Right cardiac atrium (tissue), 5 donors: Measurements from ENCODE around the gene GULP1. TPM values are rescaled to one million over a fixed set of nuclear protein-coding genes. Genes with fewer than 3 reads are reported as not detected.
A peak's percentile ranks its signal among the peaks of the same experiment; 100 is the strongest.

Experiments used
- ATAC-seq, 2 donors: fragments of 200-7000 bp; cut with Tn5 transposase; one replicate each; pipeline versions ENCODE4 v1.8.0 to v1.9.1; 2020; ENCODE audit warnings: moderate library complexity in 2 of 2, mild to moderate bottlenecking in 1 of 2
- DNase-seq, 3 donors: peaks; one replicate each; pipeline ENCODE4 v3.0.0-alpha.2; 2020
- H3K27ac ChIP-seq: one replicate; pipeline ENCODE4 v1.5.1; 2013; ENCODE audit warnings: mild to moderate bottlenecking, low read length, control low read depth, moderate library complexity
- H3K27me3 ChIP-seq: one replicate; pipeline ENCODE4 v1.6.1; 2013; ENCODE audit not compliant: control insufficient read depth, insufficient read depth
- H3K4me1 ChIP-seq: one replicate; pipeline ENCODE4 v1.6.1; 2013; ENCODE audit warnings: low read length; ENCODE audit not compliant: control insufficient read depth, insufficient read depth
- H3K4me3 ChIP-seq: one replicate; pipeline ENCODE4 v1.5.1; 2013; ENCODE audit warnings: low read length, control low read depth
- H3K9me3 ChIP-seq: one replicate; pipeline ENCODE4 v1.6.1; 2013; ENCODE audit warnings: low read length; ENCODE audit not compliant: control insufficient read depth
- WGBS: extraction: QIAGEN DNeasy Blood & Tissue Kit; methylation state at CpG from one replicate; pipeline ENCODE4 v1.1.7; 2013; 5-methylcytosine and 5-hydroxymethylcytosine counted together
- intact Hi-C, 4 donors: fragments of 100-400 bp; cut with DNase I; formaldehyde crosslinking; loops; one replicate each; pipeline versions ENCODE4 v1.11.0 to v1.14.0; 2022 to 2023
- long read RNA-seq, 4 donors: library from polyadenylated mRNA; unstranded; transcript quantifications; one replicate each; pipeline ENCODE4 v2.0.0, GENCODE V29; 2020 to 2021
- polyA plus RNA-seq: library from polyadenylated mRNA; stranded (reverse); fragments of 200-250 nt; gene quantifications from one replicate; pipeline ENCODE4 v1.2.3, GENCODE V29; 2013
- total RNA-seq, 4 donors: library from RNA; stranded (reverse); fragmentation: NEBNext Ultra II Directional; extraction: Animal tissue kit (Norgen Biotek cat#: 25700); gene quantifications; one replicate each; pipeline ENCODE4 v1.2.1, GENCODE V29; 2021
- donor health status: healthy with polysubstance abuse.
- donor health status: DM: no; HTN: yes; CAD: no.
- donor health status: DM: no; HTN: no; CAD: no.
- donor health status: DM: no; HTN: yes; CAD: no; lungs with severe emphysema.
- donor health status: DM: yes; HTN: yes; CAD: no.

The GULP1 gene
- total RNA-seq (10 to 100 TPM in 3 of 4 donors, 1 to 10 TPM in 1; 8.7 to 14.4 (median 12.0) TPM), polyA plus RNA-seq (3.5 TPM)
- long read RNA-seq, donor 1, transcript GULP1-206 (12 exons, 1,376 nt), result major isoform, 5 of 15 reads
- long read RNA-seq, donor 1, partial matches to known transcripts, result 1 of 15 reads
- long read RNA-seq, donor 1, other reads (novel, unspliced or antisense), result 9 of 15 reads
- long read RNA-seq, donor 2, partial matches to known transcripts, result 0 of 7 reads
- long read RNA-seq, donor 2, other reads (novel, unspliced or antisense), result 2 of 7 reads
- long read RNA-seq, donor 3, transcript GULP1-206 (12 exons, 1,376 nt), result major isoform, 22 of 68 reads
- long read RNA-seq, donor 3, transcript GULP1-201 (12 exons, 3,347 nt), result minor isoform, 11 of 68 reads
- long read RNA-seq, donor 3, partial matches to known transcripts, result 2 of 68 reads
- long read RNA-seq, donor 3, other reads (novel, unspliced or antisense), result 33 of 68 reads
- long read RNA-seq, donor 4, partial matches to known transcripts, result 0 of 7 reads
- long read RNA-seq, donor 4, other reads (novel, unspliced or antisense), result 5 of 7 reads

GRCh38 chr2:188291617-188292347, at the start of gene GULP1:
TSS of gene GULP1 (plus strand) at chr2:188291874. CDS start at chr2:188477703, 185,829 bp downstream.
- WGBS, result under 1% methylated on average over 61 of the region's 61 CpGs
- H3K4me1 ChIP-seq, result no peaks in the 10 kb centered on the region
- peak within 1 kb of the TSS; percentile 62 for H3K4me3 ChIP-seq
- DNase-seq (peak; percentile 83 to 92 (median 91)), ATAC-seq (peak; percentile 92)
- no peaks in the 10 kb centered on the region for H3K9me3 ChIP-seq
- peak within 1 kb of the TSS; percentile 65 for H3K27ac ChIP-seq
- no peaks in the 10 kb centered on the region for H3K27me3 ChIP-seq
- intact Hi-C loops, result no loop called here

- Histone ChIP-seq H3K4me1 (no peaks in the 10 kb centered on the region), H3K4me3 (no peak overlapping the region), H3K27me3 (no peaks in the 10 kb centered on the region), H3K27ac (no peak overlapping the region), H3K9me3 (no peaks in the 10 kb centered on the region)
- intact Hi-C loops, result no loop called here
- no peak for DNase-seq
- no peak for ATAC-seq
- 94% methylated on average over 1 of the region's 1 CpG for WGBS
Measured at GRCh38 chr2:188243381-188243780, 48.3 kb upstream of the GULP1 start.

- H3K27me3 ChIP-seq, result no peaks in the 10 kb centered on the region
- DNase-seq (no peak), ATAC-seq (no peak)
- H3K27ac ChIP-seq, result no peak overlapping the region
- no peaks in the 10 kb centered on the region for H3K9me3 ChIP-seq
- H3K4me1 ChIP-seq, result no peaks in the 10 kb centered on the region
- intact Hi-C loops, result no loop called here
- H3K4me3 ChIP-seq, result no peak overlapping the region
- WGBS, result 81% methylated on average over 3 of the region's 3 CpGs
Measured at GRCh38 chr2:188244383-188244782, 47.3 kb upstream of the GULP1 start.

GRCh38 chr2:188245230-188245629, 46.4 kb upstream of the GULP1 start:
- Histone ChIP-seq H3K4me1 (no peaks in the 10 kb centered on the region), H3K4me3 (no peak overlapping the region), H3K27ac (no peak overlapping the region), H3K9me3 (no peaks in the 10 kb centered on the region), H3K27me3 (no peaks in the 10 kb centered on the region)
- WGBS, result 93% methylated on average over 5 of the region's 5 CpGs
- DNase-seq (no peak), ATAC-seq (no peak)
- intact Hi-C loops, result no loop called here

- 85% methylated on average over 2 of the region's 2 CpGs for WGBS
- intact Hi-C loops, result no loop called here
- Histone ChIP-seq H3K4me1 (no peaks in the 10 kb centered on the region), H3K9me3 (no peaks in the 10 kb centered on the region), H3K27ac (no peak overlapping the region), H3K27me3 (no peaks in the 10 kb centered on the region), H3K4me3 (no peak overlapping the region)
- no peak for DNase-seq
- ATAC-seq, result no peak
Measured at GRCh38 chr2:188248513-188248912, 43.2 kb upstream of the GULP1 start.

- intact Hi-C loops, result no loop called here
- ATAC-seq, result no peak
- no peaks in the 10 kb centered on the region for H3K27me3 ChIP-seq
- no peaks in the 10 kb centered on the region for H3K4me1 ChIP-seq
- no peak overlapping the region for H3K27ac ChIP-seq
- DNase-seq, result no peak
- no peak overlapping the region for H3K4me3 ChIP-seq
- H3K9me3 ChIP-seq, result no peaks in the 10 kb centered on the region
- 62% methylated on average over 1 of the region's 1 CpG for WGBS
Measured at GRCh38 chr2:188251034-188251433, 40.6 kb upstream of the GULP1 start.

- intact Hi-C loops, result no loop called here
- H3K4me1 ChIP-seq, result no peaks in the 10 kb centered on the region
- ATAC-seq (no peak), DNase-seq (no peak)
- H3K27ac ChIP-seq, result no peak overlapping the region
- no peak overlapping the region for H3K4me3 ChIP-seq
- H3K9me3 ChIP-seq, result no peaks in the 10 kb centered on the region
- no peaks in the 10 kb centered on the region for H3K27me3 ChIP-seq
Measured at GRCh38 chr2:188256420-188256819, 35.3 kb upstream of the GULP1 start.

GRCh38 chr2:188265315-188265714, 26.4 kb upstream of the GULP1 start:
- intact Hi-C loops, result no loop called here
- ATAC-seq, result no peak
- 91% methylated on average over 2 of the region's 2 CpGs for WGBS
- no peak for DNase-seq
- no peaks in the 10 kb centered on the region for H3K9me3 ChIP-seq
- H3K4me1 ChIP-seq, result no peaks in the 10 kb centered on the region
- no peak overlapping the region for H3K4me3 ChIP-seq
- no peak overlapping the region for H3K27ac ChIP-seq
- no peaks in the 10 kb centered on the region for H3K27me3 ChIP-seq

GRCh38 chr2:188267776-188268175, 23.9 kb upstream of the GULP1 start:
- Histone ChIP-seq H3K27me3 (no peaks in the 10 kb centered on the region), H3K27ac (no peak overlapping the region), H3K9me3 (no peaks in the 10 kb centered on the region), H3K4me3 (no peak overlapping the region), H3K4me1 (no peaks in the 10 kb centered on the region)
- DNase-seq (no peak), ATAC-seq (no peak)
- intact Hi-C loops, result no loop called here
- 91% methylated on average over 2 of the region's 2 CpGs for WGBS

GRCh38 chr2:188269004-188269403, 22.7 kb upstream of the GULP1 start:
- no peaks in the 10 kb centered on the region for H3K9me3 ChIP-seq
- intact Hi-C loops, result no loop called here
- H3K27ac ChIP-seq, result no peak overlapping the region
- ATAC-seq (no peak), DNase-seq (no peak)
- no peak overlapping the region for H3K4me3 ChIP-seq
- H3K27me3 ChIP-seq, result no peaks in the 10 kb centered on the region
- no peaks in the 10 kb centered on the region for H3K4me1 ChIP-seq
- WGBS, result 92% methylated on average over 2 of the region's 2 CpGs

GRCh38 chr2:188272121-188272520, 19.6 kb upstream of the GULP1 start:
- no peaks in the 10 kb centered on the region for H3K9me3 ChIP-seq
- intact Hi-C loops, result no loop called here
- H3K4me1 ChIP-seq, result no peaks in the 10 kb centered on the region
- DNase-seq (no peak), ATAC-seq (no peak)
- no peak overlapping the region for H3K4me3 ChIP-seq
- WGBS, result 88% methylated on average over 2 of the region's 2 CpGs
- no peaks in the 10 kb centered on the region for H3K27me3 ChIP-seq
- no peak overlapping the region for H3K27ac ChIP-seq
